GM21528 (cell line): ENCODE measurements around the gene TICAM1.
"Not testable (repeated sequence)": the region's sequence is repeated elsewhere in the genome, so short reads cannot be mapped to it uniquely, and the experiment has no call there.

Experiments used
- ATAC-seq: cut with Tn5 transposase; IDR thresholded peaks from one replicate; pipeline ENCODE4 v1.9.1; 2021; ENCODE audit warnings: mild to moderate bottlenecking, moderate library complexity; ENCODE audit not compliant: unreplicated experiment, low FRiP score

TICAM1 gene

DNA sequence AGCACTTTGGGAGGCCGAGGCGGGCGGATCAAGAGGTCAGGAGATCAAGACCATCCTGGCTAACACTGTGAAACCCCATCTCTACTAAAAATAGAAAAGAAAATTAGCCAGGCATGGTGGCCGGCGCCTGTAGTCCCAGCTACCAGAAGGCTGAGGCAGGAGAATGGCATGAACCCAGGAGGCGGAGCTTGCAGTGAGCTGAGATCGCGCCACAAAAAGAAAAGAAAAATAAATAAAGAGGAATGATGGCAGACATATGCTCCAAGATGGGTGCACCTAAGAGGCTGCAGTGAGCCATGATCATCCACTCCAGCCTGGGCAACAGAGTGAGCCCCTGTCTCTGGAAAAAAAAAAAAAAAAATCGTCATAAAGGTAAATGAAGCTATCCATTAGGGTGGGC lies 14.5 kb upstream of the TICAM1 start:
- ATAC-seq, result not testable (repeated sequence)

DNA sequence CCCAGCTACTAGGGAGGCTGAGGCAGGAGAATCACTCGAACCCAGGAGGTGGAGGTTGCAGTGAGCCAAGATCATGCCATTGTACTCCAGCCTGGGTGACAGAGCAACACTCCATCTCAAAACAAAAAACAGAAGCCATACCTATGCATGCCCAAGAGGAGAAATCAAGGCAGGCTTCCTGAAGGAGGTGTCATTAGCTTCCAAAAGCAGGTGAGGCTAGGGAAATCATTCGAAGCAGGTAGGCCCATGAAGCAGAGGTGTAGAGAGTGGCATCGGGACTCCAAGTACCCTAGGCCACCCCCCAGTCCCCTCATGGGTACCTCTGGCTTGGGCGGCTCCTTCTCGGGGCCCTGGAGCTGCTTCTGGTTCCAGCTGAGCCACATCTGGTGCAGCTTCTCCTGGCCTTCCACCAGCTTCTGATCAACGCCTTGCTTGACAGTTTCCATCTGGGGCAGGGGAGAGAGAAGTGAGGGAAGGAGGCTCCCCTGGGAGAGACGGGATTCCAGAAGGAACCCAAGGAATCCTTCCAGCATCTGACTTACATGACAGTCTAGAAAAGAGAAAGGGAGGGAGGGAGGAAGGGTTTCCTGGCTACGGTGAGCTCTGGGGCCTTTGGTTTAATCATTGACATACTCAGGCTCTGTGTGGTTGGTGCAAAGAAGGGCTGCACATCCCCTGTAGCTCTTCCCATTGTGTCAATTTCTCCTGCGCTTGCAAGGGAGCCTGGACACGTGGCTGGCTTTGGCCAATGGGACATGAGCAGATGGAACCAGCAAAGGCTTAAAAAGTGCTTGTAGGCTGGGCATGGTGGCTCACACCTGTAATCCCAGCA lies 13.1 kb upstream of the TICAM1 start:
- ATAC-seq, result no peak

DNA sequence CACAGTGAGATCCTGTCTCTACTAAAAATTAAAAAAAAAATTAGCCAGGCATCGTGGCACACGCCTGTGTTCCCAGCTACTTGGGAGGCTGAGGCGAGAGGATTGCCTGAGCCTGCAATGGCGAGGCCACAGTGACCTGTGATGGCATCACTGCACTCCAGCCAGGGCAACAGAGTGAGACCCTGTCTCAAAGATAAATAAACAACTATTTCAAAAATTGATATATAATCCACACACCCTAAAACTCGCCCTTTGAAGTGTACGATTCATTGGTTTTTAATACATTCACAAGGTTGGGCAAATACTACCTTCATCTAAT lies 12.1 kb upstream of the TICAM1 start:
- ATAC-seq, result no peak

DNA sequence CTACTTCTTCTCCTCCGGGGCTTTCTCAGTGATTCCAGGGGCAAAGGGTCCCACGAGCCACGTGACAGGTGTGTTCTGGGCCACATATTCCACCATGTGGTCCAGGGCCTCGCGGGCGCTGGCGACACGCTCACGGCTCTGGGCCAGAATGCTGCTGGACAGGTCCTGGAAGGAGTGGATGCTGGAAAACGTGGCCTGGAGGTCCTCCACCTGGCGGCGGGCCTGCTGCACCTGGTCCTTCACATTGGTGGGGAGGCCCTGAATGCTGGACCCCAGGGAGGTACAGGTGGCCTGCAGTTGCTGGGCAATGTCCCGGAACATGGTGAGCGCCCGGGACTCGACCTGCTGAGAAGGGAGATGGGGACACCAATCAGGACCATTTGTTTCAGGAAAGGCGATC lies 7.7 kb upstream of the TICAM1 start:
- no peak for ATAC-seq

DNA sequence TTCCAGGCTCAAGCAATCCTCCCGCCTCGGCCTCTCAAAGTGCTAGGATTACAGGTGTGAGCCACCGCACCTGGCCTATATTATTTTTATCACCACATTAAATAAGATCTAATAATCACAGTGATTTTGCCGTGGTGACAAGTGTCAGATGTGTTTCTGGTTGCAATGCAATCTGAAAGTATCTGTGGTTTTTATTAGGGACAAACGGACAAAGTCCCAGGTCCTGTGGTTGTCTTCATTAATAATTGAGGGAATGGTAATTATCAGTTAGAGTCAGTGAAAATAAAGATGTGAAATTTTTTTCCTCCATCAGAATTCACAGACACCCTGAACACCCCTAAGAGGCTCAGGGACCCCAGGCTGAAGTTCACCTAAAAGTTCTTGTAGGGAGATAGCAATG lies 1.3 kb upstream of the TICAM1 start:
- ATAC-seq, result no peak

DNA sequence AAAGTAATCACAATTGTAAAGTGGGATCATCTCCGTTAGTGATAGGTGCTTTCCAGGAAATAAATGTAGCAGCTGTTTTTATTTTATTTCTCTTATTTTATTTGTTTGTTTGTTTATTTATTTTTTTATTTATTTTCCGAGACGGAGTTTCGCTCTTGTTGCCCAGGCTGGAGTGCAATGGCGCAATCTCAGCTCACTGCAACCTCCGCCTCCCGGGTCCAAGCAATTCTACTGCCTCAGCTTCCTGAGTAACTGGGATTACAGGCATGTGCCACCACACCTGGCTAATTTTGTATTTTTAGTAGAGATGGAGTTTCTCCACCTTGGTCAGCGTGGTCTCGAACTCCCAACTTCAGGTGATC lies 448 bp upstream of the TICAM1 start:
- ATAC-seq, result not testable (repeated sequence)

DNA sequence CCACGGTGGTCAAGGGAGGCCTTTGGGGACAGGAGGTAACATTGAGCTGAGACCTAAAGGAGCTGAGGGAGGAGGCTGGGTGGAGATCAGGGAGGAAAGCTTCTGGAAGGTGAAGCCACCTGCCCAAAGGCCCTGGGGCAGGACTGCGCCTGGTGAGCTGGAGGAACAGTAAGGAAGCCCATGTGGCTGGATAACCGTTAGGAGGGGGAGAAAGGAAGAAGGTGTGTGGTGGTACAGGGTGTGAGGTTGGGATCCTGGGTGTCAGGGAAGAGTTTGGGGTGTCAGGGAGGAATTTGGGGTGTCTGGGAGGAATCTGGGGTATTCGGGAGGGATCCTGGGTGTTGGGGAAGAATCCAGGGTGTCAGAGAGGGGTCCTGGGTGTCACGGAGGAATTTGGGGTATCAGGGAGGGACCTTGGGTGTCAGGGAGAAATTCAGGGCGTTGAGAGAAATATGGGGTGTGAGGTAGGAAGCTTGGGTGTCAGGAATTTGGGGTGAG lies 695 bp downstream of the TICAM1 start:
- ATAC-seq, result no peak

DNA sequence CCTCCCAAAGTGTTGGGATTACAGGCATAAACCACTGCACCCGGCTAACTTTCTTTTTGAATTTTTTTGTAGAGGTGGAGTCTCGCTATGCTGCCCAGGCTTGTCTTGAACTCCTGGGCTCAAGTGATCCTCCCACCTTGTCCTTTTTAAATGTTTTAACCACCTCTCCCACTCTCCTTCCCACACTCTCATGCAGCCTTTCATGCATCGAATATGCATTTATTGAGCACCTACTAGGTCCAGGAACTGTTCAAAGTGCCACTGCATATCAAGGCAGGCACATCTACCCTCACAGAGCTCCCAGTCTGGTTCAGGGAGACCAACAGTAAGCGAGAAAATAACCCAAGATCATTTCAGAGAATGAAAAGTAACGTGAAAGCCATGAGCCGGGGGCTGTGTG lies 1.2 kb downstream of the TICAM1 start:
- no peak for ATAC-seq

DNA sequence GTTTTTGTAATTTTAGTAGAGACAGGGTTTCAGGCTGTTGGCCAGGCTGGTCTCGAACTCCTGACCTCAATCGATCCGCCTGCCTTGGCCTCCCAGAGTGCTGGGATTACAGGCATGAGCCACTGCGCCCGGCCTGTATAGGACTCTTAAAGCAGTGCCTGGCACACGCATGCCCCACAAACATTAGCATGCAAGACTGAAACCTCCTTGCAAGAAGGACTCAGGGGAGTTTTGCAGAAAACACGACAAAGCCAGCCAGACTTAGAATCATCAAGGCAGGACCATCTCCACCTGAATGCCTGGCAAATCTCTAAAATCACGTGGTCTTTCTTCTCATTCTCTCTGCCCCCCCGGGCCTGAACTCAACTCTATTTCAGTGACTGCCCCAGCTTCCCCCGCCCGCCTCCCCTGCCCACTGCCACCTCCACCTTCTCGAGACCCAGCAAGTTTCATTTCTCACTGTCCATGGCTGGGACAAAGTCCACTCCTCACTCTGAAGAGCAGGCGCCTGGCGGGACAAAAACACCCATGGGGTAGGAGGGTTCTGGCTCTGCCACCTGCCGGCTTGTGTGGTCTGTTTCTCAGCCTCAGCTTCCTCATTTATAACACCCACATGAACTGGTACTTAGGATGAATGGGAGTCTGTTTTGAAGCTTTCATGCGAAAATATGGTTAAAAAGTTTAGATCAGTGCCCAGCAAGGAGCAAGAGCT lies 2.4 kb downstream of the TICAM1 start:
- no peak for ATAC-seq

DNA sequence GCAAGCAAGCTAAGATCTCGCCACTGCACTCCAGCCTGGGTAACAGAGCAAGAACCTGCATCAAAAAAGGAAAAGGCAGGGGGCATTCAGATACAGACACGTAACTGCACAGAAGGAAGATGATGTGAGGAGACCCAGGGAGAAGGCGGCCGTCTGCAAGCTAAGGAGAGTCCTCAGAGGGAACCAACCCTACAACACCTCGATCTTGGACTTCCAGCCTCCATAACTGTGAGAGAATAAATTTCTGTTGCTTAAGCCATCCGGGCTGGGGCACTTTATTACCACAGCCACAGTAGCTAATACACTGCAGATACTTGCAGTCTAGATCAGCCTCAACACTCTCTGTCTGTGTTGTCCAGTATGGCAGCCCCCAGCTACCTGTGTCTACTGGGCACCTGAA lies 7.9 kb downstream of the TICAM1 start:
- ATAC-seq, result no peak

DNA sequence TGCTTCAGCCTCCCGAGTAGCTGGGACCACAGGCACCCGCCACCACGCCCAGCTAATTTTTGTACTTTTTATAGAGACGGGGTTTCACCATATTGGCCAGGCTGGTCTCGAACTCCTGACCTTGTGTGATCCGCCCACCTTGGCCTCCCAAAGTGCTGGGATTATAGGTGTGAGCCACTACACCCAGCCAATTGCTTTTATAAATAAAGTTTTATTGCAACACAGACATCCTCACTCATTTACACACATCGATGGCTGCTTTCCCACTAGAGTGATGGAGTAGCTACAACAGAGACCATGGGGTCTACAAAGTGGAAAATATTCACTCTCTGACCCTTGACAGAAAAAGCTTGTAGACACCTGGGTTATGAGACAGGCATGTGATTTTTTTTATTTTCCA lies 9.2 kb downstream of the TICAM1 start:
- not testable (repeated sequence) for ATAC-seq

DNA sequence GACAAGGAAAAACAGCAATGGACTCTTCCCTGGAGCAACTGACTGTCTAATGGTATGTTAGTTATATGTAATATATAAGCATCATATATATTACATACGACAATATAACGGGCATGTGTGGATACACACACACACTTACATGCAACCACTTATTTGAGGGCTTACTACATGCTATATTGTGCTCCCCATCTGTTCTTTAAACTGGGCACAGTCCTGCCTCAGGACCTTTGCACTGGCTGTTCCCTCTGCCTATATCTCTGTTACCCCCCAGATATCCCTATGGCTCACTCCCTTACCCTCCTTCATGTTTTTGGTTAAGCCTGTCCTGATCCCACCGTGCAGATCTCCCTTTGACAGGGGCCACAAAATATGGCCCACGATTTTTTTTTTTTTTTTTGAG lies 10.2 kb downstream of the TICAM1 start:
- no peak for ATAC-seq

DNA sequence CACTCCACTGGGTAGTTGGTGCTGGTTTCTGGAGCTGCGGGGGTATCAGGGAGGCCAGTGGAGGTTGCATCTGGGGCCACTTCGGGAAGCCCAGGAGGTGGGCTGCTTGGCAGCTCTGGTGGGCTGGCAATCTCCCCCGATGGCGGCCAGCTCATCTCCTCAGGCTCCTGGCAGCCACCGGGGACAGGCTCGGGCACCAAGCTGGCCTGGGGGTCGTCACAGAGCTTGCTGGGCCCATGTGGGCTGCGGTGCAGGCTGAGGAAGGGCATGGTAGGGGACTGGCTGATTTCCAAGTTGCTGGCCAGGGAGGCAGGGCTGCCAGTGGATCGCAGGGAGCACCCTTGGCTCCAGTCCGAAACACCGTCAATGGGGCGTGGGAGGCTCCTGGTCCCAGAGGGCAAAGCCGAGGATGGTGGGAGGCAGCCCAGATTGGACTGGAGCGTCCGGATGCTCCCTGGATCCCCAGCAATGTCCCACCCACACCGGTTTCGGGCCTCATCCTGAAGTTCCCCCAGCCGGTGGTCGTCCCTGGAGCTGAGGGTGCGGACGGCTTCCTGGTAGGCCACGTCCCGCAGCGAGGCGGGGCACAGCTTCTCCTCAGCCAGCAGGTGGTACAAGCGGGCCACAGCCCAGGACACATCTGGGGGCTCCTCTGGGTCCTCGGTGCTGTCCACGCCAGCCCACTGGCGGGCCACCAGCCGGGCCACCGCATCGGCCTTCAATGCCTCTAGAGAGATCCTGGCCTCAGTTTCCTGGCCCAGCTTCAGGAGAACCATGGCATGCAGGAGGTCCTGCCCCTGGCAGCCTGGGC lies 13.8 kb downstream of the TICAM1 start:
- no peak for ATAC-seq

DNA sequence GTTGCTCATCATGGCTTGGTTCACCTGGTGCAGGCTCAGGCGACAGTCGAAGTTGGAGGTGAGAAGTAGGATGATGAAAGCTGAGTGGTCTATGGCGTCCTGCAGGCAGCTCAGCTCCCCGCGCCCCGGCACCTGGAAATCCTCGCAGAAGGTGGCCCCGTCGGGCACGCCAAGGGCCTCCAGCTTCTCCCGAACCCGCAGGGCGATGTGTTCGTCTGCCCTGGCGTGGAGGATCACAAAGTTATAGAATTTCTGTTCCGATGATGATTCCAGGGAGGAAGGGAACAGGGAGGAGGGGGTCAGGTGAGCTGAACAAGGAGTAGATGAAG lies 14.6 kb downstream of the TICAM1 start:
- no peak for ATAC-seq

DNA sequence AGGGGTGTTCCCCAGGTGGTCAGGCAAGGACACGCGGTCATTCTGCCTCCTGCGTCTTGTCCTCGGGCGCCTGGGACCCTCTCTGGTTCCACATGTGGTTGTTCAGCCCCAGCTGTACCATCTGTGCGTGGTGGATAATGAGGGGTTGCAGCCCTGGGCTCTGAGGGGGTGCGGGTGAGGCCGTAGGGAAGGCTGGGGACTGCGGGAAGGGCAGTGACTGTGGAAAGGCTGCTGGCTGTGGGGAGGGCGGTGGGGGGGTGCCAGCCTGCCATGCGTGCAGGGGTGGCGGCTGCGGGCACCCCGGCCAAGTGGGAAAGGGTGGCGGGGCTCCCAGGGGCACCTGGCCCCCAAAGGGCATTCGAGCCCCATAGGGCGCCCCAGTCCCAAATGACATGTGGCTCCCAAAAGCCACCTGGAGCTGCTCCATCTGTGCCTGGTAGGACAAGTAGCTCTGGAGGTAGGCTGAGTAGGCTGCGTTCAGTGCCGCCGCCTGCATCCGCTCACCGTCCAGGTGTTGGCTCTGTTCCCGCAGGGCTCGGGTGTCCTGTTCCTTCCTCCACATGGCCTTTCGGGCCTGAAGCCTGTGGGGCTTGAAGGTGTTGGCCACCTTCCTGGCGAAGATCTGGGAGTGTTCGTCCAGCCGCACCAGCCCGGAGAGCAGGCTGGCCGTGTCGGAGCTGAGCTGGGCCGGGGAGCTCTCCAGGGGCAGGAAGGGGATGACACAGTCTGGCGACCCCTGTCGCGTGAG lies 15.1 kb downstream of the TICAM1 start:
- no peak for ATAC-seq

DNA sequence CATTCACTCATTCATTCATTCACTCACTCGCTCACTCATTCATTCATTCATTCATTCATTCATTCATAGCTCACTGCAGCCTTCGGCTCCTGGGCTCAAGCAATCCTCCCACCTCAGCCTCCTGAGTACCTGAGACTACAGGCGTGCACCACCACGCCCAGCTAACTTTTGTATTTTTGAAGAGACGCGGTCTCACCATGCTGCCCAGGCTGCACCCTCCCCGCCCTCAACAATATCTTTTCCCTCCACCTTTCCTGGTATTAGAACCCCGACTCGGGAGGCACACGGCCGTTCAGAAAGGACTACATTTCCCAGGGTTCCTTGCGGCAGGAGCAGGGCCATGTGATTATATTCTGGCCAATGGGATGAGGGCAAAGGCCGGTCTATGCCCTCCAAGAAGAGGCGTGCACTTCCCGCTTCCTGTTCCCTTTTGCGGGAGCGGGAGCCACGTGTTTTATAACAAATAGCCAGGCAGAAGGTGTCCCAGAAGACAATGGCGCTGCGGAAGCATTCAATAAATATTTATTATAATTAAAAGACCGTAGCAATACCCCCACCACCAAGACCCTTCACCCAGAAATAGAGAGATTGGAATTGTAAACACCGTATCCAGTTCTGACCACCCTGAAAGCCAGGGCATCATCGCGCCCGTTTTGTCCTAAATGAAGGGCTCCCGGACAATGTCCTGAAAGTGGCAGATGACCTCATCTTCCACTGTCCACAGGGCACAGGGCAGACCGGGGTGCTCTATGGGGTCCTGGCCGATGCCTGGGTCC lies 15.9 kb downstream of the TICAM1 start:
- ATAC-seq, result no peak

DNA sequence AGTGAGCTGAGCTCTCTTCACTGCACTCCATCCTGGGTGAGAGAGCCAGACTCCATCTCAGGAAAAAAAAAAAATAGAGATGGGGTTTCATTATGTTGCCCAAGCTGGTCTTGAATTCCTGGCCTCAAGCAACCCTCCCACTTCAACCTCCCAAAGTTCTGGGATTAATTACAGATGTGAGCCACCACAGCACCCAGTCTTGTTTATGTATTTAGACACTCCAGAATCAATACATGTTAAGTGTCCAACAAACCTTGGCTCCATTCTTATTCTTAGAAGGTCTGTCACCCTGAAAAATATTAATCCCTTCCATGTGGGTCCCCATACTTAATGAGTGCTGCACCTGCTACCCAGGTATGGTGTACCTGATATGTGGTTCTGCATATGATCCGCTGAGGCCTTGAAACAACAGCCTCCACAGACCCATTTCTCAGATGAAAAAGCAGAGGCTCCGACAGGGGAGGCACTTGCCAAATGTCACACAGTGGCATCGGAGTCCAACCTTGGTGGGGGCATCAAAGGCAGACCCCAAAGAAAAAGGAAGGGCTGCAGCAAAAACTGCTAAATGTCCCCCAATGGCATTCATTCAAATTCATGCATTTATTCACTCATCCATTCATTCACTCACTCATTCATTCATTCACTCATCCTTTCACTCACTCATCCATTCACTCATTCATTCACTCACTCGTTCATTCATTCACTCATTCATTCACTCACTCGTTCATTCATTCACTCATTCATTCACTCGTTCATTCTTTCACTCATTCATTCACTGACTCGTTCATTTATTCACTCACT lies 16.7 kb downstream of the TICAM1 start:
- ATAC-seq, result no peak

DNA sequence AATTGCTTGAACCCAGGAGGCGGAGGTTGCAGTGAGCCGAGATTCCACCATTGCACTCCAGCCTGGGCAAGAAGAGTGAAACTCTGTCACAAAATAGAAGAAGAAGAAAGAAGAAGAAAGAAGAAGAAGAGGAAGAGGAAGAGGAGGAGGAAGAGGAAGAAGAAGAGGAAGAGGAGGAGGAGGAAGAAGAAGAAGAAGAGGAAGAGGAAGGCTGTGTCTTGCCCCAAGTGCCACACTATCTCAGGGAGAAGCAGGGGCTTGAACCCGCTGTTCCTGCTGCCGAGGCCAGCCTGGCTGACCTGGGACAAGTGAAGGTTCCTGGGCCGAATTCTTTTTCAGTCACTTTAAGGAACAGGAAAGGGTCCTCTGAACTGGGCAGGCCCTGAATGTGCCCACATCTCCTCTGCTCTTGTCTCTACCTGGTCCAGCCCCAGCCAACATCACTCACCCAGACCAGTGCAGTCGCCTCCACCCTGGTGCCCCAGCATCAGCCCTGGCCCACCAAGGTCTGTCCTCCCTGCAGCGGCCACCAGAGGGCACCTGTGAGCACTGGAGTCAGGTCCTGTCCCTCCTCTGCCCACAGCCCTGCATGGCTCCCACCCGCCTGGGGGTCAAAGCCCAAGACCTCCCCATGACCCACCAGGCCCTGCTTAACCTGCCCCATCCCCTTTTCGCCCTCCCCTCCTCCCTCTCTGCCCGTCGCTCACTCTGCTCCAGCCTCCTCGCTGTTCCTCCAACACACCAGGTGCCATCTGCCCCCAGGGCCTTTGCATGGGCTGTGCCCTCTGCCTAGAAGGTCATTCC lies 20.0 kb downstream of the TICAM1 start:
- ATAC-seq, result no peak
